Hepatocyte (in vitro differentiated cells): ENCODE measurements around the gene DIDO1.

Experiments used
- CTCF ChIP-seq: fragments of 200-600 bp; sonication (generic); IDR thresholded peaks from 2 replicates; pipeline ENCODE4 v1.5.1; 2016; ENCODE audit warnings: antibody characterized with exemption, mild to moderate bottlenecking; ENCODE audit not compliant: poor library complexity
- EZH2phosphoT487 ChIP-seq: fragments of 200-600 bp; sonication (generic); IDR thresholded peaks from one replicate; pipeline ENCODE4 v1.6.1; 2018; ENCODE audit warnings: antibody characterized with exemption, mild to moderate bottlenecking, low read depth, moderate library complexity; ENCODE audit not compliant: unreplicated experiment, severe bottlenecking

- TF ChIP-seq CTCF, result no peak
- no peak for TF ChIP-seq EZH2phosphoT487
Observed at GRCh38 chr20:62886709-62887058, 39.6 kb downstream of the DIDO1 start.
